DMS53 treated with DMSO at 0.1 percent for 48 hours (cell line): ENCODE results near the gene ZNF391.
"Not testable (repeated sequence)": the region's sequence is repeated elsewhere in the genome, so short reads cannot be mapped to it uniquely, and the experiment has no call there.

Experiments used
- DNase-seq: peaks from one replicate; lab custom pipeline; 2025; ENCODE audit not compliant: unreplicated experiment; lab: John Stamatoyannopoulos, UW

Gene ZNF391

DNA sequence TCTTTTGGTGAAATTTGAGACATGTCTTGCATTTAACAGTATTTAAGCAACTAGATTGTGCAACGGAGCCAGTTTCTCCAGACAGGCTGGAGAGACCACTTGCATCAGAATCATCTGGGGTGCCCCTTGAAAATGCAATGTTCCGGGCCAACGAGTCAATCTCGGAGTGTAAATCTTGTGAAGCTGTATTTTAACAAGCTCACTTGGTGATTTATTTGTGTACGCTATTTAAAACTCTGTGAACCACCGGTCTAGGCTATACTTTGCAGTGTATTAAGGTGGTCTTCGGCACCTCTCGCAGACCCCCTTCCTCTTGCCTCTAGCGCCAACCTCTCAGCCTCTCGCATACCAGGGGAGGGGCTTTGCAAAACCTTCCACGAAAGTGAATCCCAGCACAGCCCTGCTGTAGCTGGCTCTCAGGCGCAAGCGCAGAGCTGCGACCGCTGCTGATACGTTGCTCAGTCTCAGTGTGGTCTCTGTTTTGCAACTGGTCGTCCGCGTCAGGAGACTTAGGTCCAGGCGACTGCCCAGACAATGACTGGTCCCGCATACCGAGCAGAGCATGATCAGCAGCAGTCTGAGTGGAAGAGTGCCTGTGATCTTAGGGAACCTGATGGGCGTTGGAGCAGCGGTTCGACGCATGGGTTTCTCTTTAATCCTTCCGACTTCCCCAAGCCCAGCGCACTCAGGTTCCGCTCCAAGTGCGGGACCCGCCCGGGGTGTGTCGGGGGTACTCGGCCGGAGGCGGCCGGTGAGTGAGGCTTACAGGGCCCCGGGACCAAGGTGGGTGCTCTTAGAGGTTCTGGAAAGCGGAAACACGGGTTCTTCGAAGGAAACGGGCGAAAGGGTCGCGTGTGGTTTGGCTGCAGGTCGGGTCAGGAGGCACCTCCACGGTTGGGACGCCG, at the start of gene ZNF391:
TSS of gene ZNF391 (plus strand) at position 467 of the 905 bp plus-strand sequence. CDS start 11,612 bp downstream, outside the sequence.
- DNase-seq = no peak

DNA sequence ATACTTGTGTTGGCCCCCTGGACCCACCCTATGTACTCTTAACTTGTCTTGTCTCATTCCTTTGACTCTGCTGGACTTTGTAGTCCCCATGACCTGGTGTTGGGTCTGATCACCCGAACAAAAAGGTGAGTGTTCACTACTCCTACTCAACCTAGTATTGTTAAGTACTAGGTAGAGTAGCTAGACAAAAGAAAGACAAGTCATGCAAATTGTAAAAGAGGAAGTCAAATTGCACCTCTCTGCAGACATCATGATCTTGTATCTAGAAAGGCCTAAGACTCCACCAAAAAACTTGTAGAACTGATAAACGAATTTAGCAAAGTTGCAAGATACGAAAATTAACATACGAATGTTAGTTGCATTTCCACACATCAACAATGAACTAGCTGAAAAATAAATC, 35.7 kb upstream of the ZNF391 start:
- no peak for DNase-seq

DNA sequence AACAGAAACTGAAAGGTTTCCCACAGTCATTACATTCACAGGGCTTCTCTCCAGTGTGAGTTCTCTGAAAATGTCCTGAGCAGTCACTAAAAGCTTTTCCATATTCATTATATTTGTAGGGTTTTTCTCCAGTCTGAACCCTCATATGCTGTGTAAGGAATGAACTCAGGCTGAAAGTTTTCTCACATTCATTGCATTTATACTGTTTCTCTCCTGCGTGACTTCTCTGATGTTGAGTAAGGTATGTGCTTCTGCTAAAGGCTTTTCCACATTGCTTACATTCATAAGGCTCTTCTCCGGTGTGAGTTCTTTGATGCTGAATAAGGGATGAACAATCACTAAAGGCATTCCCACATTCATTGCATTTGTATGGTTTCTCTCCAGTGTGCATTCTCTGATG, 29.8 kb upstream of the ZNF391 start:
- DNase-seq = no peak

DNA sequence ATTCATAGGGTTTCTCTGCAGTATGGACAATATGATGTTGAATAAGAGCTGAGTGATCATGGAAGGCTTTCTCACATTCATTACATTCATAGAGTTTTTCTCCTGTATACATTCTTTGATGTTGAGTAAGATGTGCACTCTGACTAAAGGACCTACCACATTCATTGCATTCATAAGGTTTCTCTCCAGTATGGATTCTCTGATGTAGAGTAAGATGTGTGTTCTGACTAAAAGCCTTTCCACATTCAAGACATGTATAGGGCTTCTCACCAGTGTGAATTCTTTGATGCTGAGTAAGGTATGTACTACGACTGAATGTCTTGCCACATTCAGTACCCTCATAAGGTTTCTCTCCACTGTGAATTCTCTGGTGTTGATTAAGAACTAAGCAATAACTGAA, 29.3 kb upstream of the ZNF391 start:
- no peak for DNase-seq

DNA sequence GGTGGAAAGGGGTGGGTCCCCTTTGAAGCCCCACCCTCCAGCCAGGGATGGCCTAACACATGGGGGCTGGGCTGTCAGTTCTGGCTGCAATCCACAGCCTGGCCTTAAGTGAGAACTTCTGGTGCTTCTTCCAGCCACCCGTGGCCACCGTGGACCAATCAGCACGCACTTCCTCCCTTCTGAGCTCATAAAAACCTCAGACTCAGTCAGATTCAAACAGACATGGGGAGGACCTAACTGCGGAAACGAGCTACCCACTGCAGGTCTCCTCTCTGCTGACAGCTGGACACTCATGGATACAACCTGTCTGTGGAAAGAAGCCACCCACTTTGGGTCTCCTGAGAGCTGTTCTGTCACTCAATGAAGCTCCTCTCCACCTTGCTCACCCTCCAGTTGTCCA, 20.4 kb upstream of the ZNF391 start:
- no peak for DNase-seq

DNA sequence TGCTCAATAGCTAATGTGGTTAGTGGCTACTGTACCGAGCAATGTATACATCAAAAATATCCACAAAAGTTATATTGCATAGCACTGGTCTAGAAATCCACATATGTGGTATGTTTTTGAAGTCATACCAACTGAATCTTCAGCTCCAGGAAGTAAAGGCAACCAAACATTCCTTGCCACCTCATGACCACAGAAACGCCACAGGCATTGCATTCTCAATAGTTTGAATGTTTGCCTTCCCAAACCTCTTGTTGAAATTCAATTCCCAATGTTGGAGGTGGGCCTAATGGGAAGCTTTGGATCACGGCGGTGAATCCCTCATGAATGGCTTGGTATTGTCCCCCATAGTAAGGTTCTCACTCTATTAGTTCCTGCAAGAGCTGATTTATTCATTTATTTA, 18.2 kb upstream of the ZNF391 start:
- no peak for DNase-seq

DNA sequence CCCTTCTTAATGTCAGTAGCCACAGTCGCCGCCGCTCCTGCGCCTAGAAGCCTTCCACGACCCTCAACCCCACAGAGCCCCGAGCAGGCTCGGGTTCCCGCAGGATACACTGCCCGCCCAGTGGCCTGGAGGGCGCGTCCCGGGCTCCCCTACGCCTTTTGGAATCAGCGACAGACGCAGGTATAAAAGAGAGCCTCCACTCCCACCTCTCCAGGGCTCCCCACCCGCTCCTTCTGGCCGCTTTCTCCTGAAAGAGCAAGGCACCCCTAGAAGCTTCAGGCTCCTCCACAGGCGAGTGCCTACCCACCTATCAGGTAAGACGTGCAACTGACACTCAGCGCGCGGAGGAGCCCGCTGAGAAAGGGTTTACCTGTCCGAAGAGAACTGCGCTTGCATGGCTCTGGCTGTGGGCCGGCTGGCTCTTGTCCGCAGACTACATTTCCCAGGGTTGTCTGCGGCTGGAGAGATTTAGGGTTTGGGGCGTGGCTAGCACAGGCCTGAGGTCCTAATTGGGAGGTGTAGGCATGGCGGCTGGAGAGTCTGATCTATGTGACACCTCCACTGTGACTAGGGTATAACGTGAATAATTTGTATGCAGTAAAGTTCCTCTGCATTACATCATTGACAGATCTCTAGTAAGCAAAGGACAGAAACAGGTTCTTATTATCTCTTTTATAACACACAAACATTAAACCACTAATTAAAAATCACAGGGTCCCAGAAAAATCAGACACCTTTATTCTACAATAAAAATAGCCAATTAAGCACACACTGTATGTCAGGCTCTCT, 13.5 kb upstream of the ZNF391 start:
- no peak for DNase-seq

DNA sequence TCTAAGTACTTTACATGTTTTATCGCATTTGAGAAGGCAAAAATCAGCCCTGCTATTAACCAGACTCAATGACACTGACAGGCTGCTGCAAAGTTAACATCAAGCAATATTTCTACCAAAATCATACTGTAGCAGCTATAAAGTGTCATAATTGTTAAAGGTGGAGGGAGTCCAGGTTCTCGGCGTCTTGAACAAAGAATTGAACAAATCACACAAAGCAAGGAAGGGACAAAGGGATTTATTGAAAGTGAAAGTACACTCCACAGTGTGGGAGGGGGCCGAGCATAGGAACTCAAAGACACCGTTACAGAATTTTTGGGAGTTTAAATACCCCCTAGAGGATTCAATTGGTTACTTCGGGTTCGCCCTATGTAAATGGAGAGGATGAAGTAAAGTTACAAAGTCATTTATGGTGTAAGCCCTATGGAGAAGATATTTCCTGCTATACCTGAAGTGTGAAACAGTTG, 12.9 kb upstream of the ZNF391 start:
- no peak for DNase-seq

DNA sequence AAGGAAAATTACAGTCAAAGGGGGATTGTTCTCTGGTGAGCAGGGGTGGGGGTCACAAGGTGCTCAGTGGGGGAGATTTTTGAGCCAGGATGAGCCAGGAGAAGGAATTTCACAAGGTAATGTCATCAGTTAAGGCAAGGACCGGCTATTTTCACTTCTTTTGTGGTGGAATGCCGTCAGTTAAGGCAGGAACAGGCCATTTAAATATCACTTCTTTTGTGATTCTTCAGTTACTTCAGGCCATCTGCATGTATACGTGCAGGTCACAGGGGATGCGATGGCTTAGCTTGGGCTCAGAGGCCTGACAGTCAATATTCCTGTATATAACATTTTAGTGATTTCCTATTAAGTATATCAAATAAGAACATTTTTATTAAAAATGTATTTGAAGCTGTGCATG, 10.2 kb upstream of the ZNF391 start:
- DNase-seq = not testable (repeated sequence)

DNA sequence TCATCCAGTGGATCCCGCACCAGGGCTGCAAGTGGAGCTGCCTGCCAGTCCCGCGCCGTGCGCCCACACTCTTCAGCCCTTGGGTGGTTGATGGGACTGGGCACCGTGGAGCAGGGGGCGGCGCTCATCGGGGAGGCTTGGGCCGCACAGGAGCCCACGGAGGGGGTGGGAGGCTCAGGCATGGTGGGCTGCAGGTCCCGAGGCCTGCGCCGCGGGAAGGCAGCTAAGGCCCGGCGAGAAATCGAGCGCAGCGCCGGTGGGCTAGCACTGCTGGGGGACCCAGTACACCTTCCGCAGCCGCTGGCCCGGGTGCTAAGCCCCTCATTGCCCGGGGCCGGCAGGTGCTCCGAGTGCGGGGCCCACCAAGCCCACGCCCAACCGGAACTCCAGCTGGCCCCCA, 7.6 kb upstream of the ZNF391 start:
- DNase-seq = not testable (repeated sequence)

DNA sequence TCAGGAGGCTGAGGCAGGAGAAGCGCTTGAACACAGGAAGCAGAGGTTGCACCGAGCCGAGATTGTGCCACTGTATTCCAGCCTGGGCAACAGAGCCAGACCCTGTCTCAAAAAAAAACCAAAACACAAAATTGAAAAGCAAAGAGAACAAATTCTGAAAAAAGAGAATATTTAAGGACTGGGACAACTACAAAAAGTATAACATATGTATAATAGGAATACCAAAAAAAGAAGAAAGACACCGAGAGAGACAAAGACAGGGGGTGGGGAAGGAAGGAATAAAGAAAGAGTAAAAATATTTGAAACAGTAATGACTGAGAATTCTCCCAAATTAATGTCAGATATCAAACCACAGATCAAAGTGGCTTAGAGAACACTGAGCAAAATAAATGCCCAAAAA, 5.5 kb upstream of the ZNF391 start:
- no peak for DNase-seq

DNA sequence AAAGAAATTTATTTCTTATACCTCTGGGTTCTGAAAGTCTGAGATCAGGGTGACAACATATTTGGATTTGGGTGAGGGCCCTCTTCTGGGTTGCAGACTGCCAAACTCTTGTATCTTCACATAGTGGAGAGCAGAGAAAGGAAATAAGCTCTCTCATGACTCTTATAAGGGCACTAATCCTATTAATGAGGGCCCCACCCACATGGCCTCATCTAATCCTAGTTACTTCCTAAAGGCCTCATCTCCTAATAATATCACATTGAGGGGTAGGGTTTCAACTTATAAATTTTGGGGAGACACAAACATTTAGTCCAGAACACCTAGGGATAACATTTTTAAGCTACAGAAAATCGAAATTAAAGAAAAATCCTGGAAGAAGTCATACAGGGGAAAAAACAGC, 5.1 kb upstream of the ZNF391 start:
- DNase-seq = no peak

DNA sequence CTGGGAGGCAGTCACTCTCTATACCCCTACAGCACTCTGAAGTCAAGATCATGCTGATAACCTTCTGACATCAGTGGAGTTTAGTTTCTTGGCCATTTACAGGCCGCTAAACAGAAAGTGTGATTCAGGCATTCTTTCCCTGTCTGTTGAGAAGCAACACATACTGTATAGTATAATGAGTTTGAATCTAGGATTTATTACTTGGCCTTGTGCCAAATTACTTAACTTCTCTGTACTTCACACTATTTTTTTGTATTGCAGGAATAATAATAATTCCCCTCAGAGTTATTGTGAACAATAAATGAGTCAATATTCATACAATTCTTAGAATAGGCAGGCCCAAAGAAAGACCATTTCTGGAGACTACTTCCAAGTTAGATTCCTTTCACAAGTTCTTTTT, 4.1 kb downstream of the ZNF391 start:
- no peak for DNase-seq

DNA sequence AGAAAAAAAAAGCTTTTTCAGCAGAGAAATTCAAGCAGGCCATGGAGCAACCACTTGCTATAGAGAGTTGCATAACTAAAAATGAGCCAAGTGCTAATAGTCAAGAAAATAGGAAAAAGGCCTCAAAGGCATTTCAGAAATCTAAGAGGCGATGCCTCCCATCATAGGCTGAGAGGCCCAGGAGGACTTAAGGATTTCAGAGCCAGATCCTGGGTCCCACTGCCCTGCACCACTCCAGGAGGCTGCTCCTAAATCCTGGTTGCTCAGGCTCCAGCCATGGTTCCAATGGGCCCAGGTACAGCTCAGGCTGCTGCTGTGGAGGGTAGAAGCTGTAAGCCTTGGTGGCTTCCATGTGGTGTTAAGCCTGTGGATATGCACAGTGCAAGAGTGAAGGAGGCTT, 5.5 kb downstream of the ZNF391 start:
- no peak for DNase-seq

DNA sequence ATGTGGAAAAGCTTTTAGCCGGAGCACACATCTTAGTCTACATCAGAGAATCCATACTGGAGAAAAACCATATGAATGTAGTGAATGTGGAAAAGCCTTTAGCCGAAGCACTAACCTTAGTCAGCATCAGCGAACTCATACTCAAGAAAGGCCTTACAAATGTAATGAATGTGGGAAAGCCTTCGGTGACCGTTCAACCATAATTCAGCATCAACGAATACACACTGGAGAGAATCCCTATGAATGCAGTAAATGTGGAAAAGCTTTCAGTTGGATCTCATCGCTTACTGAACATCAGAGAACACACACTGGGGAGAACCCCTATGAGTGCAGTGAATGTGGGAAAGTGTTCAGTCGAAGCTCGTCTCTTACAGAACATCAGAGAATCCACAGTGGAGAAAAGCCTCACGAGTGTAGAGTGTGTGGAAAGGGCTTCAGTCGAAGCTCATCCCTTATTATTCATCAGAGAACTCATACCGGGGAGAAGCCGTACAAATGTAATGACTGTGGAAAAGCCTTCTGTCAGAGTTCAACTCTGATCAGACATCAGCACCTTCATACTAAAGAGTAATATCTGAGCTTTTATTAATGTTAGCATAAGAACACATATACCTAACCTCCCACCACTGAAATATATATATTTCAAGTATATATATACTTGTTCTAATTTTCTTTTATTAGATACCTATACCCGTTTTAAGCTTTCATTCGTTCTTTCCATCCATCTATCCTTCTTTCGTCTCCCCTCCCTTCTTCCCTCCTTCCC, 12.5 kb downstream of the ZNF391 start:
- no peak for DNase-seq

DNA sequence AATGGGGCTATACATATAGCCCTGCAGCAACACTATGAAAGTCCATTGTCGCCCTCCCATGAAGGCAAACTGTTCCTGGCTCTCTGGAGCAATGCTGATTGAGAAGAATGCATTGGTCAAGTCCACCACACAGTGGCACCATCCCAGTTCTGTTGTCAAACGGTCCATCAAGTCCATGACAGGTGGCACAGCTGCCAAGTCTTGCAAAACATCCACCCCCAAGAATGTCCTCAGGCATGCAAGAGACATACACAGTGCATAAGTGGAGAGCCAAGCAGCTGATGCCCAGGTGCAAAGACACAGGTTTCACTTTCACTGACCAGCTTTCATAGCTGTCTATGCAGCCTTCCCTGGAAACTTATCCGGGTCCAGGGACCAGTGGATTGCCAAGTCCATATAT, 17.5 kb downstream of the ZNF391 start:
- DNase-seq = no peak

DNA sequence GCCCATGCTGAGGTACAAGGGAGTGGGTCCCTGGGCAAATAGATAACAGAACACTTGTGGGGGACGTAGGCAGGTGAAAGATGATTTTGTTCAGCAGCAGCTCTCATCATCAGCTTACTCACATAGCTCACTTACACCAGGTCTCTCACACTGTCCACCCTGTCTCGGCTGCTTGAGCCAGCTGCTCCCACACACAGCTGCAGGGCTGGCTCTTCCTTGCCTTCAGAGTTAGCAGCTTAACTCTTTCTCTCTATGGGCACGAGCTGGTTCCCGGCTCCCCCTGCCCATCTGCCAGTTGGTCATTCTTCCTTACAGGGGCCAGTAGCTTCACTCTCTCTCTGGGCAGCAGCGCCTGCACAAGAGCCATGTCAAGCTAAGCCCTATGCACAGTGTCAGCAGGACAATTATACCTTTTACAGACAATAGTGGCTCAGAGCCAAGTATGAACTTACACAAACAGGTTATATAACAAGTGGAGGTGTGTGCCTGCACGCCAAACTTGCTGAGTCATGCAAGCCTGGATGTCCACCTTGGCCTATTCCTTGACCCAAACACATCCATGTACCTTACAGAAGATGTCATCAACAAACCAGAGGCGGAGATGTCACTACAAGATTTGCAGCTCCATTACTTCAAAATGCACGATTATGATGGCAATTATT, 18.7 kb downstream of the ZNF391 start:
- no peak for DNase-seq

DNA sequence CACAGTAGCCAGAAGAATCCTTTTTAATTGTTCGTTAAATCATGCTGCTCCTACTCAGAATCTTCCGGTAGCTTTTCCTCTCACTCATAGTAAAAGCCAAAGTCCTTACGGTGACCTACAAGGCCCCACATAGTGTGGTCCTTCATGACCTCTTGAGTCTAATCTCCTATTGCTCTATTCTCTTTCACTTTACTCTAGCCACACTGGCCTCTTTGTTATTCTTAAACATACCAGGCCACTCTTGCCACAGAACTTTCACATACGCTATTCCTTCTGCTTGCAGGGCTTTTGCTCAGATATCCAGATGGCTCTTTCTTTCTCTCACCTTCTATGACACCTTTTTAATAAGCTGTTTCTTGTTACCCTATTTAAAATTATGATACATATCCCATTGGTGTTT, 25.7 kb downstream of the ZNF391 start:
- no peak for DNase-seq

DNA sequence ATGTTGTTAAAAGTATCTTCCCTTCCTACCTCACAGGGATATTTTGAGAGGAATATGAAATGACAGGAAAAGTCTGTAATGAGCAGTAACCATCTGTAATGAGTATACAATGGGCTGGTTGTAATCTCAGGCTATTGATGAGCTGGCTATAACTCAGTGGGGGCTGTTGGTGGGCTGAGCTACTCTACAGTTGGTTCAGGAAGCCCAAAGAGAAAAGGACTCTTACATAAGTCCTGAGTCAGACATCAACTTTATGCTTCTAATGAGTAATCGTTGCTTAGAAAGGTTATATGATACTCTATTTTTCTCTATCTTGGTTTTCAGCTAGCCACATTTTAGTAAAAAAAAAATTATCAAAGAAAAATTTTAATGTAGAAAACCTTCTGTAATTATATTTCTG, 26.4 kb downstream of the ZNF391 start:
- DNase-seq = no peak

DNA sequence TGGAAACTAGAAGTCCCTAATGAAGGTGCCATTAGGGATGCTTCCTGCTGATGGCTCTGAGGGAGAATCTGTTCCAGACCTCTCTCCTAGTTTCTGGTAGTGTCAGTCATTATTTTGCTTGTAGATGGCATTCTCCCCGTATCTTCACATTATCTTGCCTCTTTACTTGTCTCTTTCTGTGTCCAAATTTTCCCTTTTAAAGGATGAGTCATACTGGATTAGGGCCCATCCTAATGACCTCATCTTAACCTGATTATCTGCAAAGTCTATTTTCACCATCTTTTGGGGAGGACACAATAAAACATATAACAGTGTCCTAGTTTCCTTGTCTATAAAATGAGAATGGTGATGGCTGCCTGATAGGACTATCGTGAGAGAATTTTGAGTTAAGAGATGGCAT, 27.3 kb downstream of the ZNF391 start:
- no peak for DNase-seq

DNA sequence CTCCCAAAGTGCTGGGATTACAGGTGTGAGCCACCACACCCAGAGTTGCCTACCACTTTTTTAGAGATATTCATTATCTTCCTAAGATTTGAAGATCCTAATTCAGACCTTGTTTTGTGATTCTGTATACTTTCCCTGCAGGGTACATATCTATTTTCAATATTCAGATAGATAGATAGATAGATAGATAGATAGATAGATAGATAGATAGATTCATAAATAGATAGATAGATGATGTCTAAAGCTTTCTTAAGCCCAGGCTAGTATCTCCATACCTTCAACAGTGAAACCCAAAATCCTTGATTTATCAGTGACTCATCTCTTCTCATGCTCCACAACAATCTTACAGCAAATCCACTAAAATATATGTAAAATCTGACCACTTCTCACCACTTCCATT, 30.8 kb downstream of the ZNF391 start:
- no peak for DNase-seq
